ENCODE measurements around the gene KY.

The KY gene

GRCh38 chr3:134620476-134621115 lies 30.2 kb downstream of the KY start:
- Histone ChIP-seq H3K36me3 (ENCODE audit: control insufficient read depth in 2 of 2, insufficient read depth in 2 of 2, low read length in 2 of 2) (no peaks in the 10 kb centered on the region), H3K9ac (ENCODE audit: low read depth in 1 of 2, low read length in 2 of 2) (no peak overlapping the region), H3K9me3 (ENCODE audit: control insufficient read depth in 2 of 2, low read length in 2 of 2) (no peaks in the 10 kb centered on the region), H3K4me1 (ENCODE audit: control insufficient read depth in 2 of 2, insufficient read depth in 2 of 2, low read length in 2 of 2) (no peaks in the 10 kb centered on the region), H3K27ac (ENCODE audit: low read depth in 2 of 2, low read length in 2 of 2) (no peak overlapping the region), H3K4me3 (ENCODE audit: low read length in 2 of 2) (no peak overlapping the region), H3K27me3 (ENCODE audit: control insufficient read depth in 2 of 2, insufficient read depth in 2 of 2, low read length in 2 of 2) (no peaks in the 10 kb centered on the region)

- no peak overlapping the region for H3K9ac ChIP-seq (ENCODE audit: low read depth in 1 of 2, low read length in 2 of 2)
- H3K27ac ChIP-seq (ENCODE audit: low read depth in 2 of 2, low read length in 2 of 2) = no peak overlapping the region
- no peak overlapping the region for H3K4me3 ChIP-seq (ENCODE audit: low read length in 2 of 2)
- no peaks in the 10 kb centered on the region for H3K27me3 ChIP-seq (ENCODE audit: control insufficient read depth in 2 of 2, insufficient read depth in 2 of 2, low read length in 2 of 2)
- H3K4me1 ChIP-seq (ENCODE audit: control insufficient read depth in 2 of 2, insufficient read depth in 2 of 2, low read length in 2 of 2) = no peaks in the 10 kb centered on the region
- no peaks in the 10 kb centered on the region for H3K36me3 ChIP-seq (ENCODE audit: control insufficient read depth in 2 of 2, insufficient read depth in 2 of 2, low read length in 2 of 2)
- no peaks in the 10 kb centered on the region for H3K9me3 ChIP-seq (ENCODE audit: control insufficient read depth in 2 of 2, low read length in 2 of 2)
Measured at GRCh38 chr3:134619884-134620445, 30.9 kb downstream of the KY start.

GRCh38 chr3:134619301-134619615 lies 31.6 kb downstream of the KY start:
- H3K27ac ChIP-seq (ENCODE audit: low read depth in 2 of 2, low read length in 2 of 2) = no peak overlapping the region
- H3K36me3 ChIP-seq (ENCODE audit: control insufficient read depth in 2 of 2, insufficient read depth in 2 of 2, low read length in 2 of 2) = no peaks in the 10 kb centered on the region
- no peak overlapping the region for H3K4me3 ChIP-seq (ENCODE audit: low read length in 2 of 2)
- H3K9ac ChIP-seq (ENCODE audit: low read depth in 1 of 2, low read length in 2 of 2) = no peak overlapping the region
- H3K4me1 ChIP-seq (ENCODE audit: control insufficient read depth in 2 of 2, insufficient read depth in 2 of 2, low read length in 2 of 2) = no peaks in the 10 kb centered on the region
- H3K9me3 ChIP-seq (ENCODE audit: control insufficient read depth in 2 of 2, low read length in 2 of 2) = no peaks in the 10 kb centered on the region
- no peaks in the 10 kb centered on the region for H3K27me3 ChIP-seq (ENCODE audit: control insufficient read depth in 2 of 2, insufficient read depth in 2 of 2, low read length in 2 of 2)

- no peaks in the 10 kb centered on the region for H3K4me1 ChIP-seq (ENCODE audit: control insufficient read depth in 2 of 2, insufficient read depth in 2 of 2, low read length in 2 of 2)
- H3K27ac ChIP-seq (ENCODE audit: low read depth in 2 of 2, low read length in 2 of 2) = no peak overlapping the region
- no peaks in the 10 kb centered on the region for H3K9me3 ChIP-seq (ENCODE audit: control insufficient read depth in 2 of 2, low read length in 2 of 2)
- H3K27me3 ChIP-seq (ENCODE audit: control insufficient read depth in 2 of 2, insufficient read depth in 2 of 2, low read length in 2 of 2) = no peaks in the 10 kb centered on the region
- H3K9ac ChIP-seq (ENCODE audit: low read depth in 1 of 2, low read length in 2 of 2) = no peak overlapping the region
- no peak overlapping the region for H3K4me3 ChIP-seq (ENCODE audit: low read length in 2 of 2)
- no peaks in the 10 kb centered on the region for H3K36me3 ChIP-seq (ENCODE audit: control insufficient read depth in 2 of 2, insufficient read depth in 2 of 2, low read length in 2 of 2)
Measured at GRCh38 chr3:134618478-134619300, 32.1 kb downstream of the KY start.

GRCh38 chr3:134617608-134618477 lies 33.0 kb downstream of the KY start:
- H3K4me3 ChIP-seq (ENCODE audit: low read length in 2 of 2) = no peak overlapping the region
- H3K9ac ChIP-seq (ENCODE audit: low read depth in 1 of 2, low read length in 2 of 2) = no peak overlapping the region
- no peaks in the 10 kb centered on the region for H3K9me3 ChIP-seq (ENCODE audit: control insufficient read depth in 2 of 2, low read length in 2 of 2)
- H3K27me3 ChIP-seq (ENCODE audit: control insufficient read depth in 2 of 2, insufficient read depth in 2 of 2, low read length in 2 of 2) = no peaks in the 10 kb centered on the region
- no peaks in the 10 kb centered on the region for H3K4me1 ChIP-seq (ENCODE audit: control insufficient read depth in 2 of 2, insufficient read depth in 2 of 2, low read length in 2 of 2)
- H3K36me3 ChIP-seq (ENCODE audit: control insufficient read depth in 2 of 2, insufficient read depth in 2 of 2, low read length in 2 of 2) = no peaks in the 10 kb centered on the region
- H3K27ac ChIP-seq (ENCODE audit: low read depth in 2 of 2, low read length in 2 of 2) = no peak overlapping the region

GRCh38 chr3:134615743-134616142 lies 35.1 kb downstream of the KY start:
- H3K4me3 ChIP-seq (ENCODE audit: low read length in 2 of 2) = no peak overlapping the region
- H3K36me3 ChIP-seq (ENCODE audit: control insufficient read depth in 2 of 2, insufficient read depth in 2 of 2, low read length in 2 of 2) = no peaks in the 10 kb centered on the region
- no peaks in the 10 kb centered on the region for H3K4me1 ChIP-seq (ENCODE audit: control insufficient read depth in 2 of 2, insufficient read depth in 2 of 2, low read length in 2 of 2)
- H3K9ac ChIP-seq (ENCODE audit: low read depth in 1 of 2, low read length in 2 of 2) = no peak overlapping the region
- H3K27me3 ChIP-seq (ENCODE audit: control insufficient read depth in 2 of 2, insufficient read depth in 2 of 2, low read length in 2 of 2) = no peaks in the 10 kb centered on the region
- H3K27ac ChIP-seq (ENCODE audit: low read depth in 2 of 2, low read length in 2 of 2) = no peak overlapping the region
- no peaks in the 10 kb centered on the region for H3K9me3 ChIP-seq (ENCODE audit: control insufficient read depth in 2 of 2, low read length in 2 of 2)

- H3K9me3 ChIP-seq (ENCODE audit: control insufficient read depth in 2 of 2, low read length in 2 of 2) = no peaks in the 10 kb centered on the region
- no peak overlapping the region for H3K4me3 ChIP-seq (ENCODE audit: low read length in 2 of 2)
- H3K27me3 ChIP-seq (ENCODE audit: control insufficient read depth in 2 of 2, insufficient read depth in 2 of 2, low read length in 2 of 2) = no peaks in the 10 kb centered on the region
- no peak overlapping the region for H3K27ac ChIP-seq (ENCODE audit: low read depth in 2 of 2, low read length in 2 of 2)
- H3K4me1 ChIP-seq (ENCODE audit: control insufficient read depth in 2 of 2, insufficient read depth in 2 of 2, low read length in 2 of 2) = no peaks in the 10 kb centered on the region
- no peaks in the 10 kb centered on the region for H3K36me3 ChIP-seq (ENCODE audit: control insufficient read depth in 2 of 2, insufficient read depth in 2 of 2, low read length in 2 of 2)
- no peak overlapping the region for H3K9ac ChIP-seq (ENCODE audit: low read depth in 1 of 2, low read length in 2 of 2)
Measured at GRCh38 chr3:134614955-134615354, 35.9 kb downstream of the KY start.

- Histone ChIP-seq H3K36me3 (ENCODE audit: control insufficient read depth in 2 of 2, insufficient read depth in 2 of 2, low read length in 2 of 2) (no peaks in the 10 kb centered on the region), H3K27ac (ENCODE audit: low read depth in 2 of 2, low read length in 2 of 2) (no peak overlapping the region), H3K9me3 (ENCODE audit: control insufficient read depth in 2 of 2, low read length in 2 of 2) (no peaks in the 10 kb centered on the region), H3K27me3 (ENCODE audit: control insufficient read depth in 2 of 2, insufficient read depth in 2 of 2, low read length in 2 of 2) (no peaks in the 10 kb centered on the region), H3K4me3 (ENCODE audit: low read length in 2 of 2) (no peak overlapping the region), H3K4me1 (ENCODE audit: control insufficient read depth in 2 of 2, insufficient read depth in 2 of 2, low read length in 2 of 2) (no peaks in the 10 kb centered on the region), H3K9ac (ENCODE audit: low read depth in 1 of 2, low read length in 2 of 2) (no peak overlapping the region)
Measured at GRCh38 chr3:134613006-134613520, 37.8 kb downstream of the KY start.

GRCh38 chr3:134611516-134611915 lies 39.3 kb downstream of the KY start:
- no peak overlapping the region for H3K4me3 ChIP-seq (ENCODE audit: low read length in 2 of 2)
- H3K9ac ChIP-seq (ENCODE audit: low read depth in 1 of 2, low read length in 2 of 2) = no peak overlapping the region
- no peaks in the 10 kb centered on the region for H3K27me3 ChIP-seq (ENCODE audit: control insufficient read depth in 2 of 2, insufficient read depth in 2 of 2, low read length in 2 of 2)
- H3K9me3 ChIP-seq (ENCODE audit: control insufficient read depth in 2 of 2, low read length in 2 of 2) = no peaks in the 10 kb centered on the region
- no peaks in the 10 kb centered on the region for H3K36me3 ChIP-seq (ENCODE audit: control insufficient read depth in 2 of 2, insufficient read depth in 2 of 2, low read length in 2 of 2)
- H3K4me1 ChIP-seq (ENCODE audit: control insufficient read depth in 2 of 2, insufficient read depth in 2 of 2, low read length in 2 of 2) = no peaks in the 10 kb centered on the region
- H3K27ac ChIP-seq (ENCODE audit: low read depth in 2 of 2, low read length in 2 of 2) = no peak overlapping the region
